GM12878 (cell line): Measurements from ENCODE around the gene USF1.
"Not testable (repeated sequence)": the region's sequence is repeated elsewhere in the genome, so short reads cannot be mapped to it uniquely, and the experiment has no call there.

ENCODE experiments used
- EZH2 ChIP-seq: IDR thresholded peaks from 2 replicates; pipeline ENCODE4 v1.6.1; 2012; ENCODE audit warnings: low read depth, mild to moderate bottlenecking, control low read depth, inconsistent platforms, low read length, borderline replicate concordance; ENCODE audit not compliant: control insufficient read depth
- IRF3 ChIP-seq: fragments of 450-650 bp; IDR thresholded peaks from 2 replicates; pipeline ENCODE4 v1.6.1; 2014; ENCODE audit warnings: mild to moderate bottlenecking
- ZNF217 ChIP-seq: fragments of 450-650 bp; IDR thresholded peaks from 2 replicates; pipeline ENCODE4 v1.6.1; 2017; ENCODE audit warnings: antibody characterized with exemption, mild to moderate bottlenecking
- TF ChIP-seq, protein P1 (sequence below), 3 experiments: IDR thresholded peaks in 2 of 3; conservative IDR thresholded peaks in 1 of 3; 2 replicates each; pipeline ENCODE4 v1.5.1; 2011; ENCODE audit warnings: low read depth in 3 of 3, low read length in 3 of 3, mild to moderate bottlenecking in 3 of 3, control low read depth in 2 of 3, moderate library complexity in 2 of 3, inconsistent platforms in 1 of 3, mixed read lengths in 1 of 3; ENCODE audit not compliant: control insufficient read depth in 2 of 3, insufficient read depth in 1 of 3; ENCODE audit errors: extremely low read depth in 1 of 3

DNA sequence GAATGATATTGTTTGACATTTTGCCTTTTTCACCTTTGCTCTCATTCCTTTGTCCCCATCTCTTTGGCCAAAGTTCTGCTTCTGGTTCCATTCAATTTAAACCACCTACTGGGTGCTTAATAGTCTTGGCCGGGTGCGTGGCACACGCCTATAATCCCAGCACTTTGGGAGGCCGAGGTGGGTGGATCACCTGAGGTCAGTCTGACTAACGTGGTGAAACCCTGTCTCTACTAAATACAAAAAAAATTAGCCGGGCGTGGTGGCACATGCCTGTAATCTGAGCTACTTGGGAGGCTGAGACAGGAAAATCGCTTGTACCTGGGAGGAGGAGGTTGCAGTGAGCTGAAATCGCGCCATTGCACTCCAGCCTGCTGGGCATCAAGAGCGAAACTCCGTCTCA, 23.3 kb downstream of the USF1 start:
- not testable (repeated sequence) for TF ChIP-seq EZH2, IRF3, ZNF217
- TF ChIP-seq, protein P1, sequence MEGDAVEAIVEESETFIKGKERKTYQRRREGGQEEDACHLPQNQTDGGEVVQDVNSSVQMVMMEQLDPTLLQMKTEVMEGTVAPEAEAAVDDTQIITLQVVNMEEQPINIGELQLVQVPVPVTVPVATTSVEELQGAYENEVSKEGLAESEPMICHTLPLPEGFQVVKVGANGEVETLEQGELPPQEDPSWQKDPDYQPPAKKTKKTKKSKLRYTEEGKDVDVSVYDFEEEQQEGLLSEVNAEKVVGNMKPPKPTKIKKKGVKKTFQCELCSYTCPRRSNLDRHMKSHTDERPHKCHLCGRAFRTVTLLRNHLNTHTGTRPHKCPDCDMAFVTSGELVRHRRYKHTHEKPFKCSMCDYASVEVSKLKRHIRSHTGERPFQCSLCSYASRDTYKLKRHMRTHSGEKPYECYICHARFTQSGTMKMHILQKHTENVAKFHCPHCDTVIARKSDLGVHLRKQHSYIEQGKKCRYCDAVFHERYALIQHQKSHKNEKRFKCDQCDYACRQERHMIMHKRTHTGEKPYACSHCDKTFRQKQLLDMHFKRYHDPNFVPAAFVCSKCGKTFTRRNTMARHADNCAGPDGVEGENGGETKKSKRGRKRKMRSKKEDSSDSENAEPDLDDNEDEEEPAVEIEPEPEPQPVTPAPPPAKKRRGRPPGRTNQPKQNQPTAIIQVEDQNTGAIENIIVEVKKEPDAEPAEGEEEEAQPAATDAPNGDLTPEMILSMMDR (IDR thresholded peaks at IDR 0.05 in 2 of 3, conservative IDR thresholded peaks at IDR 0.05 in 1 of 3; ENCODE audit: control insufficient read depth in 2 of 3, extremely low read depth in 1 of 3, insufficient read depth in 1 of 3, low read depth in 3 of 3, low read length in 3 of 3), result not testable (repeated sequence)
